Measurements from ENCODE around the gene SCN1B. TPM values are rescaled to one million over a fixed set of nuclear protein-coding genes. Genes with fewer than 3 reads are reported as not detected.

Gene SCN1B
- total RNA-seq, 1 experiment from 2014 or later: 8.5 TPM

GRCh38 chr19:35074426-35075201, 44.3 kb downstream of the SCN1B start:
- DNase-seq (ENCODE audit: low spot score): no peak

GRCh38 chr19:35075202-35076025, 45.1 kb downstream of the SCN1B start:
- DNase-seq (ENCODE audit: low spot score): no peak

GRCh38 chr19:35076026-35076370, 45.7 kb downstream of the SCN1B start:
- DNase-seq (ENCODE audit: low spot score): no peak

GRCh38 chr19:35076657-35077056, 46.4 kb downstream of the SCN1B start:
- DNase-seq (ENCODE audit: low spot score): no peak

GRCh38 chr19:35077411-35078223, 47.3 kb downstream of the SCN1B start:
- DNase-seq (ENCODE audit: low spot score): no peak

- DNase-seq (ENCODE audit: low spot score): no peak
These were observed 49.6 kb downstream of the SCN1B start for GRCh38 chr19:35079826-35080225.

- no peak for DNase-seq (ENCODE audit: low spot score)
These were observed 50.4 kb downstream of the SCN1B start for GRCh38 chr19:35080613-35081170.

GRCh38 chr19:35081201-35081600, 50.9 kb downstream of the SCN1B start:
- DNase-seq (ENCODE audit: low spot score): no peak

- no peak for DNase-seq (ENCODE audit: low spot score)
These were observed 53.6 kb downstream of the SCN1B start for GRCh38 chr19:35083691-35084508.

GRCh38 chr19:35084509-35084762, 54.2 kb downstream of the SCN1B start:
- no peak for DNase-seq (ENCODE audit: low spot score)

- DNase-seq (ENCODE audit: low spot score): no peak
These were observed 55.7 kb downstream of the SCN1B start for GRCh38 chr19:35085947-35086346.

GRCh38 chr19:35086455-35086854, 56.2 kb downstream of the SCN1B start:
- DNase-seq (ENCODE audit: low spot score): no peak

- no peak for DNase-seq (ENCODE audit: low spot score)
These were observed 57.1 kb downstream of the SCN1B start for GRCh38 chr19:35087393-35087792.

GRCh38 chr19:35088131-35088913, 58.1 kb downstream of the SCN1B start:
- peak; percentile 96 for DNase-seq (ENCODE audit: low spot score)

GRCh38 chr19:35089554-35089953, 59.3 kb downstream of the SCN1B start:
- DNase-seq (ENCODE audit: low spot score): no peak

Other genes starting within 250 kb of the SCN1B start
- 1.3 and 2.8 TPM in 2 replicates for gene ZNF30, start 103.6 kb upstream of the SCN1B start, total RNA-seq (2014; rRNA removed; shearing (Covaris generic))
- 1.1 and 1.5 TPM in 2 replicates for gene ZNF792, start 66.2 kb upstream of the SCN1B start, total RNA-seq (2014; rRNA removed; shearing (Covaris generic))
- gene GRAMD1A, start 30.1 kb upstream of the SCN1B start, total RNA-seq (2014; rRNA removed; shearing (Covaris generic)): 20.2 and 26.9 TPM in 2 replicates
- gene HPN, start 11.3 kb downstream of the SCN1B start, total RNA-seq (2014; rRNA removed; shearing (Covaris generic)): not detected in 2 replicates
- 4.8 TPM in 1 of 2 replicates, not detected in the other for gene FXYD3, start 85.4 kb downstream of the SCN1B start, total RNA-seq (2014; rRNA removed; shearing (Covaris generic))
- gene LGI4, start 104.6 kb downstream of the SCN1B start, total RNA-seq (2014; rRNA removed; shearing (Covaris generic)): 0.43 TPM in 1 of 2 replicates, not detected in the other
- not detected in 2 replicates for gene FXYD1, start 108.4 kb downstream of the SCN1B start, total RNA-seq (2014; rRNA removed; shearing (Covaris generic))
- not detected in 2 replicates for gene FXYD7, start 112.8 kb downstream of the SCN1B start, total RNA-seq (2014; rRNA removed; shearing (Covaris generic))
- 93.9 and 103 TPM in 2 replicates for gene FXYD5, start 124.3 kb downstream of the SCN1B start, total RNA-seq (2014; rRNA removed; shearing (Covaris generic))
- not detected in 2 replicates for gene FAM187B, start 198.3 kb downstream of the SCN1B start, total RNA-seq (2014; rRNA removed; shearing (Covaris generic))
- 0.69 and 1.1 TPM in 2 replicates for gene LSR, start 218.5 kb downstream of the SCN1B start, total RNA-seq (2014; rRNA removed; shearing (Covaris generic))
- 53.5 and 54.2 TPM in 2 replicates for gene USF2, start 238.5 kb downstream of the SCN1B start, total RNA-seq (2014; rRNA removed; shearing (Covaris generic))